ENCODE measurements around the gene MRPL30. TPM values are rescaled to one million over a fixed set of nuclear protein-coding genes. Genes with fewer than 3 reads are reported as not detected.
"Not testable (repeated sequence)": the region's sequence is repeated elsewhere in the genome, so short reads cannot be mapped to it uniquely, and the experiment has no call there.

Gene MRPL30
- total RNA-seq, 1 experiment from 2014 or later: 53.4 TPM

GRCh38 chr2:99201959-99202678 lies 21.1 kb downstream of the MRPL30 start:
- Histone ChIP-seq H3K27ac (no peak overlapping the region), H3K4me1 (replicated peaks) (no peaks in the 10 kb centered on the region), H3K9me3 (replicated peaks) (no peaks in the 10 kb centered on the region), H3K4me3 (no peak overlapping the region), H3K36me3 (peaks cover 20% of the 10 kb centered on the region), H3K27me3 (replicated peaks) (no peaks in the 10 kb centered on the region)
- no peak for DNase-seq (ENCODE audit: low read depth in 1 of 2, low spot score in 2 of 2)

- H3K4me3 ChIP-seq: no peak overlapping the region
- H3K27me3 ChIP-seq (replicated peaks): no peaks in the 10 kb centered on the region
- no peaks in the 10 kb centered on the region for H3K9me3 ChIP-seq (replicated peaks)
- DNase-seq (ENCODE audit: low read depth in 1 of 2, low spot score in 2 of 2): no peak
- H3K36me3 ChIP-seq: no peaks in the 10 kb centered on the region
- no peaks in the 10 kb centered on the region for H3K4me1 ChIP-seq (replicated peaks)
- H3K27ac ChIP-seq: no peak overlapping the region
Measured at GRCh38 chr2:99205491-99205890, 24.5 kb downstream of the MRPL30 start.

- Histone ChIP-seq H3K27me3 (replicated peaks) (no peaks in the 10 kb centered on the region), H3K27ac (no peak overlapping the region), H3K4me3 (no peak overlapping the region), H3K9me3 (replicated peaks) (no peaks in the 10 kb centered on the region), H3K36me3 (no peaks in the 10 kb centered on the region), H3K4me1 (replicated peaks) (no peaks in the 10 kb centered on the region)
- DNase-seq (ENCODE audit: low read depth in 1 of 2, low spot score in 2 of 2): no peak
Measured at GRCh38 chr2:99216096-99216495, 35.1 kb downstream of the MRPL30 start.

GRCh38 chr2:99217929-99218501 lies 37.0 kb downstream of the MRPL30 start:
- no peaks in the 10 kb centered on the region for H3K4me1 ChIP-seq (replicated peaks)
- H3K9me3 ChIP-seq (replicated peaks): no peaks in the 10 kb centered on the region
- no peaks in the 10 kb centered on the region for H3K27me3 ChIP-seq (replicated peaks)
- H3K4me3 ChIP-seq: no peak overlapping the region
- no peak overlapping the region for H3K27ac ChIP-seq
- no peaks in the 10 kb centered on the region for H3K36me3 ChIP-seq
- no peak for DNase-seq (ENCODE audit: low read depth in 1 of 2, low spot score in 2 of 2)

GRCh38 chr2:99233177-99233576 lies 52.2 kb downstream of the MRPL30 start:
- H3K36me3 ChIP-seq; H3K27ac ChIP-seq; H3K4me3 ChIP-seq; H3K9me3 ChIP-seq (replicated peaks); H3K27me3 ChIP-seq (replicated peaks); H3K4me1 ChIP-seq (replicated peaks); DNase-seq (ENCODE audit: low read depth in 1 of 2, low spot score in 2 of 2): not testable (repeated sequence)

GRCh38 chr2:99238599-99238998 lies 57.6 kb downstream of the MRPL30 start:
- H3K9me3 ChIP-seq (replicated peaks): no peaks in the 10 kb centered on the region
- H3K27me3 ChIP-seq (replicated peaks): no peaks in the 10 kb centered on the region
- H3K4me3 ChIP-seq: no peak overlapping the region
- no peak for DNase-seq (ENCODE audit: low read depth in 1 of 2, low spot score in 2 of 2)
- H3K27ac ChIP-seq: no peak overlapping the region
- H3K36me3 ChIP-seq: no peaks in the 10 kb centered on the region
- H3K4me1 ChIP-seq (replicated peaks): no peaks in the 10 kb centered on the region

- Histone ChIP-seq H3K4me1 (replicated peaks) (no peaks in the 10 kb centered on the region), H3K4me3 (no peak overlapping the region), H3K36me3 (no peaks in the 10 kb centered on the region), H3K27me3 (replicated peaks) (no peaks in the 10 kb centered on the region), H3K27ac (no peak overlapping the region), H3K9me3 (replicated peaks) (no peaks in the 10 kb centered on the region)
- DNase-seq (ENCODE audit: low read depth in 1 of 2, low spot score in 2 of 2): no peak
Measured at GRCh38 chr2:99240431-99240830, 59.4 kb downstream of the MRPL30 start.

GRCh38 chr2:99242151-99242550 lies 61.2 kb downstream of the MRPL30 start:
- Histone ChIP-seq H3K27ac (no peak overlapping the region), H3K27me3 (replicated peaks) (no peaks in the 10 kb centered on the region), H3K9me3 (replicated peaks) (no peaks in the 10 kb centered on the region), H3K36me3 (no peaks in the 10 kb centered on the region), H3K4me1 (replicated peaks) (no peaks in the 10 kb centered on the region), H3K4me3 (no peak overlapping the region)
- no peak for DNase-seq (ENCODE audit: low read depth in 1 of 2, low spot score in 2 of 2)

Other genes starting within 250 kb of the MRPL30 start
- gene CRACDL, start 245.0 kb upstream of the MRPL30 start, total RNA-seq (2014; rRNA removed; shearing (Covaris generic)): not detected in 2 replicates
- not detected in 2 replicates for gene C2orf15, start 39.5 kb upstream of the MRPL30 start, total RNA-seq (2014; rRNA removed; shearing (Covaris generic))
- gene TSGA10, start 26.2 kb upstream of the MRPL30 start, total RNA-seq (2014; rRNA removed; shearing (Covaris generic)): 0.63 and 2.2 TPM in 2 replicates
- gene LIPT1, start 26.2 kb upstream of the MRPL30 start, total RNA-seq (2014; rRNA removed; shearing (Covaris generic)): 2.9 and 18.4 TPM in 2 replicates
- gene MITD1, start 126 bp upstream of the MRPL30 start, total RNA-seq (2014; rRNA removed; shearing (Covaris generic)): 17.4 and 34.9 TPM in 2 replicates
- gene LYG2, start 74.5 kb downstream of the MRPL30 start, total RNA-seq (2014; rRNA removed; shearing (Covaris generic)): not detected in 2 replicates
- gene LYG1, start 120.0 kb downstream of the MRPL30 start, total RNA-seq (2014; rRNA removed; shearing (Covaris generic)): 0.37 TPM in 1 of 2 replicates, not detected in the other
- 107 and 117 TPM in 2 replicates for gene TXNDC9, start 155.1 kb downstream of the MRPL30 start, total RNA-seq (2014; rRNA removed; shearing (Covaris generic))
- gene EIF5B, start 156.2 kb downstream of the MRPL30 start, total RNA-seq (2014; rRNA removed; shearing (Covaris generic)): 15.2 and 26.9 TPM in 2 replicates